BJ (cell line): ENCODE data around the gene WDR33. TPM values are rescaled to one million over a fixed set of nuclear protein-coding genes. Genes with fewer than 3 reads are reported as not detected.
"Not testable (repeated sequence)": the region's sequence is repeated elsewhere in the genome, so short reads cannot be mapped to it uniquely, and the experiment has no call there.

Source experiments
- CTCF ChIA-PET: fragments of 350-600 bp; formaldehyde crosslinking; extraction: SDS; loops from one replicate; lab custom pipeline; 2021; ENCODE audit warnings: antibody characterized with exemption, inconsistent platforms; lab: Yijun Ruan, JAX
- POLR2A ChIA-PET: fragments of 300-600 bp; sonication (Branson Sonifier 250); formaldehyde crosslinking; extraction: SDS; loops from one replicate; lab custom pipeline; 2021; ENCODE audit warnings: antibody characterized with exemption; lab: Charles Lee
- DNase-seq: peaks from one replicate; pipeline ENCODE4 v3.0.0-alpha.2; 2011; ENCODE audit warnings: low read depth
- H3K27me3 ChIP-seq: 2 replicates; pipeline ENCODE4 v1.6.0; 2011; ENCODE audit warnings: low read length; ENCODE audit not compliant: control insufficient read depth, insufficient read depth
- H3K36me3 ChIP-seq: 2 replicates; pipeline ENCODE4 v1.5.1; 2011; ENCODE audit warnings: low read length; ENCODE audit not compliant: control insufficient read depth, insufficient read depth
- H3K4me3 ChIP-seq: 2 replicates; pipeline ENCODE4 v1.5.1; 2011; ENCODE audit warnings: low read depth, mild to moderate bottlenecking, control low read depth, low read length
- polyA plus RNA-seq: library from polyadenylated mRNA; depleted of rRNA; stranded (reverse); fragments of >200 nt; gene quantifications from 2 replicates; pipeline ENCODE4 v1.2.3, GENCODE V29; 2011
- TF ChIP-seq, protein P1 (sequence below): IDR thresholded peaks from 2 replicates; pipeline ENCODE4 v1.5.1; 2011; ENCODE audit warnings: low read depth, mild to moderate bottlenecking, control low read depth, inconsistent platforms, low read length, moderate library complexity; ENCODE audit not compliant: insufficient read depth

The WDR33 gene
- polyA plus RNA-seq, 1 experiment = 14.8 TPM

GRCh38 chr2:127840893-127841292 lies 29.9 kb upstream of the WDR33 start:
- ChIA-PET POLR2A (no interaction called here), CTCF (no interaction called here)
- no peak overlapping the region for H3K4me3 ChIP-seq

DNA sequence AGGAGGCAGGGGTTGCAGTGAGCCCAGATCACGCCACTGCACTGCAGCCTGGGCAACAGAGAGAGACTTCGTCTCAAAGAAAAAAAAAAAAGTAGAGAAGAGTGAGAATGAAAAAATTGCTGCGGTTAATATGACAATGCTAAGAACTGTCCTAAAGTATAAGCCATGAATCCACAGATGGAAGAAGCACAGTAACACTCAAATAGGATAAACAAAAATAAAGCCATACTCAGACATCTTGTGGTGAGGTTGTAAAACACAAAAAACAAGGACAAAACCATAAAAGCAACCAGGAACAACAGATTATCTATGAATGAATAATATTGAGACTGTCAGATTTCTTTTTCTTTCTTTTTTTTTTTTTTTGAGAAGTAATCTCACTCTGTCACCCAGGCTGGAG lies 24.0 kb upstream of the WDR33 start:
- ChIA-PET POLR2A (interaction anchor here (0.6 kb wide), 1 partner anchor 255 kb away, joined by 3 read pairs; no protein-coding TSS in a partner anchor), CTCF (no interaction called here)
- TF ChIP-seq, protein P1, sequence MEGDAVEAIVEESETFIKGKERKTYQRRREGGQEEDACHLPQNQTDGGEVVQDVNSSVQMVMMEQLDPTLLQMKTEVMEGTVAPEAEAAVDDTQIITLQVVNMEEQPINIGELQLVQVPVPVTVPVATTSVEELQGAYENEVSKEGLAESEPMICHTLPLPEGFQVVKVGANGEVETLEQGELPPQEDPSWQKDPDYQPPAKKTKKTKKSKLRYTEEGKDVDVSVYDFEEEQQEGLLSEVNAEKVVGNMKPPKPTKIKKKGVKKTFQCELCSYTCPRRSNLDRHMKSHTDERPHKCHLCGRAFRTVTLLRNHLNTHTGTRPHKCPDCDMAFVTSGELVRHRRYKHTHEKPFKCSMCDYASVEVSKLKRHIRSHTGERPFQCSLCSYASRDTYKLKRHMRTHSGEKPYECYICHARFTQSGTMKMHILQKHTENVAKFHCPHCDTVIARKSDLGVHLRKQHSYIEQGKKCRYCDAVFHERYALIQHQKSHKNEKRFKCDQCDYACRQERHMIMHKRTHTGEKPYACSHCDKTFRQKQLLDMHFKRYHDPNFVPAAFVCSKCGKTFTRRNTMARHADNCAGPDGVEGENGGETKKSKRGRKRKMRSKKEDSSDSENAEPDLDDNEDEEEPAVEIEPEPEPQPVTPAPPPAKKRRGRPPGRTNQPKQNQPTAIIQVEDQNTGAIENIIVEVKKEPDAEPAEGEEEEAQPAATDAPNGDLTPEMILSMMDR = no peak
- 0 out of 2 replicates have a peak, but pooled peaks cover 1% of the 10 kb centered on the region for H3K27me3 ChIP-seq
- no peaks in the 10 kb centered on the region for H3K36me3 ChIP-seq
- H3K4me3 ChIP-seq = no peak overlapping the region
- no peak for DNase-seq

More at GRCh38 chr2:127840893-127841292, 29.9 kb upstream of the WDR33 start:
- Histone ChIP-seq H3K36me3 (no peaks in the 10 kb centered on the region; the same call in 1 of the 2 replicates), H3K27me3 (0 out of 2 replicates have a peak, but pooled peaks cover 1% of the 10 kb centered on the region)
- no peak for DNase-seq
- TF ChIP-seq, protein P1 = no peak

DNA sequence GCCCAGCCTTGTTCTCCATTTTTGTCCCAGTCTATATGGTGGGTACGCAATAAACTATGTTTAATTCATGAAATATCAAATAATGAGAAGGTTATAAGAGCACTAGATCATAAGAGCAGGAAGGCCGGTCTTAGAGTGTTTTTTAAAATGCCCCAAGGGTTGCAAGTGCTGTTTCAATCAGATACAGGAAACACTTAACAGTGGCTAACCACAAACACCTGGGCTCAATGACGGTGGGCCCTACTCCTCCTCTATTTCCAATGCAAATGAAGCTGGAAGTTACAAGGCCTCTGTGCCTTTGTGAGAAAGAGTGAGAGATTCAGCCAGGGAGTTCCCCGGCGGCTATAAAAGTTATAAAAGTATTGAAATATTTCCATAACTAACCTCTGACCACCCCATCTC lies 18.9 kb upstream of the WDR33 start:
- DNase-seq = peak; percentile 3
- Histone ChIP-seq H3K27me3 (no peaks in the 10 kb centered on the region), H3K4me3 (no peak overlapping the region), H3K36me3 (no peaks in the 10 kb centered on the region)
- TF ChIP-seq, protein P1 = no peak
- POLR2A ChIA-PET = no interaction called here
- CTCF ChIA-PET = interaction anchor here (1.7 kb wide), 1 partner anchor 12 kb away, joined by 3 read pairs; no protein-coding TSS in a partner anchor

- DNase-seq, POLR2A ChIA-PET, H3K36me3 ChIP-seq, CTCF ChIA-PET, H3K4me3 ChIP-seq, H3K27me3 ChIP-seq: not testable (repeated sequence)
Observed at GRCh38 chr2:127826708-127827107, 15.7 kb upstream of the WDR33 start.

GRCh38 chr2:127826047-127826446 lies 15.1 kb upstream of the WDR33 start:
- ChIA-PET POLR2A (no interaction called here), CTCF (no interaction called here)
- DNase-seq = no peak

More at GRCh38 chr2:127826047-127826446, 15.1 kb upstream of the WDR33 start:
- H3K36me3 ChIP-seq = no peaks in the 10 kb centered on the region
- no peak overlapping the region for H3K4me3 ChIP-seq
- TF ChIP-seq, protein P1 = no peak
- H3K27me3 ChIP-seq = 0 out of 2 replicates have a peak, but pooled peaks cover 2% of the 10 kb centered on the region
